Measurements from ENCODE around the gene TIGD1.

DNA sequence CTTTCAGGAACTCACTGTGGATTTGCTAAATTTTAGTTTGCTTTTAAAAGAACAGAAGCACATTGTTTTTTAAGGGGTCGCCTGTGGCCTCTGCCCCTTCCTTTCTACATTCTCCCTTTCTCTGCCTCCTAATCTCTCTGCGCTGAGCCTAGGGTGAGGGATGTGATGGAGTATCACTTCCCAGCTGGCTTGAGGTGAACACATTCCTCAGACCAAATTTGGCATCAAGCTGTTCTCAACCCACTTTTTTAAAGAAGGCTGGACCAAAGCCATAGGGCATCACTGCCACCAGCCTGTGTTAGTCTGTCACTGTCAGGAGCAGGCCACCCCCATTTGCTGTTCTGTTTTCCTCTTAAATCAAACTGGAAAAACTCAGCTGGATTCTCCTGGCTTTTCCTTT, 27.5 kb upstream of the TIGD1 start:
- TF ChIP-seq, protein P1, sequence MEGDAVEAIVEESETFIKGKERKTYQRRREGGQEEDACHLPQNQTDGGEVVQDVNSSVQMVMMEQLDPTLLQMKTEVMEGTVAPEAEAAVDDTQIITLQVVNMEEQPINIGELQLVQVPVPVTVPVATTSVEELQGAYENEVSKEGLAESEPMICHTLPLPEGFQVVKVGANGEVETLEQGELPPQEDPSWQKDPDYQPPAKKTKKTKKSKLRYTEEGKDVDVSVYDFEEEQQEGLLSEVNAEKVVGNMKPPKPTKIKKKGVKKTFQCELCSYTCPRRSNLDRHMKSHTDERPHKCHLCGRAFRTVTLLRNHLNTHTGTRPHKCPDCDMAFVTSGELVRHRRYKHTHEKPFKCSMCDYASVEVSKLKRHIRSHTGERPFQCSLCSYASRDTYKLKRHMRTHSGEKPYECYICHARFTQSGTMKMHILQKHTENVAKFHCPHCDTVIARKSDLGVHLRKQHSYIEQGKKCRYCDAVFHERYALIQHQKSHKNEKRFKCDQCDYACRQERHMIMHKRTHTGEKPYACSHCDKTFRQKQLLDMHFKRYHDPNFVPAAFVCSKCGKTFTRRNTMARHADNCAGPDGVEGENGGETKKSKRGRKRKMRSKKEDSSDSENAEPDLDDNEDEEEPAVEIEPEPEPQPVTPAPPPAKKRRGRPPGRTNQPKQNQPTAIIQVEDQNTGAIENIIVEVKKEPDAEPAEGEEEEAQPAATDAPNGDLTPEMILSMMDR (IDR thresholded peaks at IDR 0.05 in 2 of 3, conservative IDR thresholded peaks at IDR 0.05 in 1 of 3; ENCODE audit: borderline replicate concordance in 1 of 3, insufficient read depth in 1 of 3, low read depth in 2 of 3, low read length in 2 of 3), result no peak
- TF ChIP-seq, protein P2, sequence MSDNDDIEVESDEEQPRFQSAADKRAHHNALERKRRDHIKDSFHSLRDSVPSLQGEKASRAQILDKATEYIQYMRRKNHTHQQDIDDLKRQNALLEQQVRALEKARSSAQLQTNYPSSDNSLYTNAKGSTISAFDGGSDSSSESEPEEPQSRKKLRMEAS (IDR thresholded peaks at IDR 0.05), result no peak
- no peak for TF ChIP-seq SIN3A (IDR thresholded peaks at IDR 0.05; ENCODE audit: low read depth)
- TF ChIP-seq POLR2A (IDR thresholded peaks at IDR 0.05; ENCODE audit: borderline replicate concordance, extremely low read depth, insufficient read depth, insufficient read length), result no peak
- TF ChIP-seq POLR2AphosphoS5 (IDR thresholded peaks at IDR 0.05; ENCODE audit: low read depth, low read length), result no peak
